ENCODE data around the gene TSC2.

TSC2 gene

GRCh38 chr16:2060346-2060745 is 12.6 kb downstream of the TSC2 start:
- H3K4me1 ChIP-seq = peaks cover 29 to 95% (median 87%) of the 10 kb centered on the region in 10 experiments
- peak overlapping the region; percentile 19 to 97 (median 85); a peak in 18 of 22 replicates for H3K4me2 ChIP-seq
- H3K9me3 ChIP-seq (replicated peaks in 1 of 11) = no peaks in the 10 kb centered on the region
- H3K9ac ChIP-seq = peak overlapping the region in 7 of 11 experiments; percentile 20 to 67 (median 41); a peak in 7 of 22 replicates
- H3K27me3 ChIP-seq = no peaks in the 10 kb centered on the region
- no peak for TF ChIP-seq Cebpa-rat (IDR thresholded peaks at IDR 0.05)
- H3K36me3 ChIP-seq = peaks cover 22 to 61% (median 45%) of the 10 kb centered on the region in 11 experiments
- peak overlapping the region in 4 of 11 experiments; percentile 30 to 66 (median 52); a peak in 8 of 22 replicates for H3K27ac ChIP-seq
- peaks cover 7 to 88% (median 62%) of the 10 kb centered on the region in 11 experiments; a peak in 19 of 22 replicates for H4K20me1 ChIP-seq
- H3K4me3 ChIP-seq = no peak overlapping the region

- no peaks in the 10 kb centered on the region for H3K9me3 ChIP-seq (replicated peaks in 1 of 11)
- peaks cover 7 to 85% (median 60%) of the 10 kb centered on the region in 11 experiments; a peak in 19 of 22 replicates for H4K20me1 ChIP-seq
- H3K4me3 ChIP-seq = no peak overlapping the region; a peak in 1 of 20 replicates
- peaks cover 25 to 88% (median 80%) of the 10 kb centered on the region in 10 experiments for H3K4me1 ChIP-seq
- peak overlapping the region in 9 of 11 experiments; percentile 20 to 67 (median 42); a peak in 15 of 22 replicates for H3K9ac ChIP-seq
- H3K27me3 ChIP-seq = no peaks in the 10 kb centered on the region
- peaks cover 29 to 68% (median 52%) of the 10 kb centered on the region in 11 experiments for H3K36me3 ChIP-seq
- H3K4me2 ChIP-seq = peak overlapping the region; percentile 19 to 97 (median 85)
- TF ChIP-seq Cebpa-rat (IDR thresholded peaks at IDR 0.05) = no peak
- H3K27ac ChIP-seq = peak overlapping the region in 5 of 11 experiments; percentile 5 to 66 (median 54); a peak in 9 of 22 replicates
Observed at GRCh38 chr16:2061023-2061422, 13.2 kb downstream of the TSC2 start.

DNA sequence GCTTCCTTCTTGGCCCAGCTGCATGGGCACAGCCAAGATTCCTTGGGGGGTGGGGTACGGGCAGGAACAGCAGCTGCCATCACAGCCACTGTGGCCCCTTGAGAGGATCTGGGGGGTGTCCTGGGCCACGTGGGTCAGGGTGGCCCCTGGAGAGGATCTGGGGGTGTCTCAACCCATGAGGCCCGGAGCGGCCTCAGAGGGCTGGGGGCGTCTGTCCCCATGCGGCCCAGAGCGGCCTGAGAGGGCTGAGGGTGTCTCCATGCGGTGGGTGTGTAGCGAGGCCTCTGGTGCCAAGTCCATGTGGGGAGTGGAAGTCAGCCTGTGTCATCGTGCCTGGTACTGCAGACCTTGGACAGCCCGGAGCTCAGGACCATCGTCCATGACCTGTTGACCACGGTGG is 13.7 kb downstream of the TSC2 start:
- TF ChIP-seq Cebpa-rat (IDR thresholded peaks at IDR 0.05) = no peak
- H3K9me3 ChIP-seq (replicated peaks in 1 of 11) = no peaks in the 10 kb centered on the region
- peak overlapping the region in 6 of 11 experiments; percentile 3 to 66 (median 36); a peak in 9 of 22 replicates for H3K27ac ChIP-seq
- peaks cover 23 to 83% (median 75%) of the 10 kb centered on the region in 10 experiments for H3K4me1 ChIP-seq
- peak overlapping the region; percentile 19 to 97 (median 85); a peak in 21 of 22 replicates for H3K4me2 ChIP-seq
- peaks cover 4 to 80% (median 55%) of the 10 kb centered on the region in 11 experiments; a peak in 19 of 22 replicates for H4K20me1 ChIP-seq
- no peaks in the 10 kb centered on the region for H3K27me3 ChIP-seq
- no peak overlapping the region; a peak in 1 of 20 replicates for H3K4me3 ChIP-seq
- H3K9ac ChIP-seq = peak overlapping the region in 9 of 11 experiments; percentile 20 to 67 (median 42); a peak in 14 of 22 replicates
- H3K36me3 ChIP-seq = peaks cover 34 to 71% (median 55%) of the 10 kb centered on the region in 11 experiments

GRCh38 chr16:2062801-2063200 is 15.0 kb downstream of the TSC2 start:
- Histone ChIP-seq H4K20me1 (peaks cover 0 to 67% (median 43%) of the 10 kb centered on the region in 11 experiments; a peak in 19 of 22 replicates), H3K36me3 (peaks cover 47 to 78% (median 58%) of the 10 kb centered on the region in 11 experiments), H3K4me3 (no peak overlapping the region), H3K4me1 (peaks cover 23 to 70% (median 63%) of the 10 kb centered on the region in 10 experiments), H3K4me2 (peak overlapping the region in 5 of 11 experiments; percentile 75 to 97 (median 85); a peak in 6 of 22 replicates), H3K27me3 (no peaks in the 10 kb centered on the region), H3K9ac (peak overlapping the region in 3 of 11 experiments; percentile 25 to 67 (median 26); a peak in 2 of 22 replicates), H3K27ac (no peak overlapping the region), H3K9me3 (replicated peaks in 1 of 11) (no peaks in the 10 kb centered on the region)
- TF ChIP-seq Cebpa-rat (IDR thresholded peaks at IDR 0.05) = no peak

- no peak overlapping the region for H3K27ac ChIP-seq
- H3K4me3 ChIP-seq = no peak overlapping the region
- H4K20me1 ChIP-seq = peaks cover 0 to 60% (median 33%) of the 10 kb centered on the region in 11 experiments; a peak in 19 of 22 replicates
- H3K9me3 ChIP-seq (replicated peaks in 1 of 11) = no peaks in the 10 kb centered on the region
- H3K36me3 ChIP-seq = peaks cover 58 to 87% (median 68%) of the 10 kb centered on the region in 11 experiments
- peak overlapping the region in 7 of 11 experiments; percentile 10 to 53 (median 39); a peak in 8 of 22 replicates for H3K9ac ChIP-seq
- TF ChIP-seq Cebpa-rat (IDR thresholded peaks at IDR 0.05) = no peak
- H3K4me1 ChIP-seq = peaks cover 13 to 63% (median 56%) of the 10 kb centered on the region in 10 experiments; a peak in 19 of 20 replicates
- H3K27me3 ChIP-seq = no peaks in the 10 kb centered on the region
- H3K4me2 ChIP-seq = peak overlapping the region in 8 of 11 experiments; percentile 8 to 97 (median 56); a peak in 15 of 22 replicates
Observed at GRCh38 chr16:2063861-2064260, 16.1 kb downstream of the TSC2 start.

- peaks cover 61 to 90% (median 72%) of the 10 kb centered on the region in 11 experiments for H3K36me3 ChIP-seq
Observed at GRCh38 chr16:2064368-2064945, 16.7 kb downstream of the TSC2 start.

GRCh38 chr16:2066139-2066538 is 18.4 kb downstream of the TSC2 start:
- H3K9ac ChIP-seq = no peak overlapping the region
- H3K4me2 ChIP-seq = no peak overlapping the region
- peaks cover 0 to 51% (median 21%) of the 10 kb centered on the region in 11 experiments; a peak in 15 of 22 replicates for H4K20me1 ChIP-seq
- peaks cover 13 to 48% (median 43%) of the 10 kb centered on the region in 10 experiments for H3K4me1 ChIP-seq
- H3K4me3 ChIP-seq = no peak overlapping the region
- H3K36me3 ChIP-seq = peaks cover 75 to 92% (median 84%) of the 10 kb centered on the region in 11 experiments
- no peaks in the 10 kb centered on the region for H3K9me3 ChIP-seq (replicated peaks in 1 of 11)
- TF ChIP-seq Cebpa-rat (IDR thresholded peaks at IDR 0.05) = no peak
- H3K27ac ChIP-seq = no peak overlapping the region
- no peaks in the 10 kb centered on the region for H3K27me3 ChIP-seq

More at GRCh38 chr16:2064368-2064945, 16.7 kb downstream of the TSC2 start:
- no peak for TF ChIP-seq Cebpa-rat (IDR thresholded peaks at IDR 0.05)
- Histone ChIP-seq H3K4me1 (peaks cover 13 to 61% (median 53%) of the 10 kb centered on the region in 10 experiments; a peak in 19 of 20 replicates), H3K27ac (no peak overlapping the region), H4K20me1 (peaks cover 0 to 55% (median 33%) of the 10 kb centered on the region in 11 experiments; a peak in 17 of 22 replicates), H3K27me3 (no peaks in the 10 kb centered on the region), H3K4me2 (peak overlapping the region in 8 of 11 experiments; percentile 8 to 97 (median 56); a peak in 13 of 22 replicates), H3K4me3 (no peak overlapping the region), H3K9ac (peak overlapping the region in 7 of 11 experiments; percentile 10 to 53 (median 39); a peak in 10 of 22 replicates), H3K9me3 (replicated peaks in 1 of 11) (no peaks in the 10 kb centered on the region)

GRCh38 chr16:2070576-2071453 is 23.0 kb downstream of the TSC2 start:
- H3K9me3 ChIP-seq (replicated peaks in 1 of 11) = no peaks in the 10 kb centered on the region
- H3K9ac ChIP-seq = peak overlapping the region in 7 of 11 experiments; percentile 9 to 45 (median 35); a peak in 7 of 22 replicates
- peak overlapping the region in 2 of 11 experiments; percentile 22 to 35; a peak in 3 of 22 replicates for H3K27ac ChIP-seq
- H3K4me2 ChIP-seq = peak overlapping the region in 5 of 11 experiments; percentile 5 to 53 (median 41); a peak in 7 of 22 replicates
- no peak for TF ChIP-seq Cebpa-rat (IDR thresholded peaks at IDR 0.05)
- H3K4me1 ChIP-seq = peaks cover 11 to 26% (median 20%) of the 10 kb centered on the region in 10 experiments; a peak in 18 of 20 replicates
- peaks cover 82 to 98% (median 93%) of the 10 kb centered on the region in 11 experiments for H3K36me3 ChIP-seq
- no peaks in the 10 kb centered on the region for H3K27me3 ChIP-seq
- peaks cover 0 to 49% (median 0%) of the 10 kb centered on the region in 11 experiments; a peak in 6 of 22 replicates for H4K20me1 ChIP-seq
- H3K4me3 ChIP-seq = no peak overlapping the region
